Fibroblast of skin of right biceps (primary cell): ENCODE measurements around the gene TRPM1.

Source experiments
- DNase-seq: peaks from one replicate; pipeline ENCODE4 v3.0.0-alpha.2; 2013

The TRPM1 gene

GRCh38 chr15:31013863-31014607 is 87.5 kb downstream of the TRPM1 start:
- no peak for DNase-seq

- DNase-seq, result no peak
These were observed 89.1 kb downstream of the TRPM1 start for GRCh38 chr15:31012455-31012854.

GRCh38 chr15:31010036-31010435 is 91.5 kb downstream of the TRPM1 start:
- no peak for DNase-seq

- DNase-seq, result no peak
These were observed 95.9 kb downstream of the TRPM1 start for GRCh38 chr15:31005660-31006059.

GRCh38 chr15:31004220-31004733 is 97.2 kb downstream of the TRPM1 start:
- DNase-seq, result peak; percentile 55

GRCh38 chr15:31001702-31002101 is 99.8 kb downstream of the TRPM1 start:
- peak; percentile 9 for DNase-seq

- no peak for DNase-seq
These were observed 101.8 kb downstream of the TRPM1 start for GRCh38 chr15:30999729-31000128.

GRCh38 chr15:30997270-30997669 is 104.3 kb downstream of the TRPM1 start:
- DNase-seq, result no peak

GRCh38 chr15:30992249-30992864 is 109.2 kb downstream of the TRPM1 start:
- DNase-seq, result no peak

- peak; percentile 83 for DNase-seq
These were observed 110.0 kb downstream of the TRPM1 start, which contains the start of gene MTMR10 for GRCh38 chr15:30991255-30992235. Gene MTMR10, minus strand, starts transcription at chr15:30991628. Its CDS starts 122 bp downstream, at chr15:30991506.

- DNase-seq, result peak; percentile 15
These were observed 110.9 kb downstream of the TRPM1 start for GRCh38 chr15:30990446-30991254.

- no peak for DNase-seq
These were observed 111.5 kb downstream of the TRPM1 start for GRCh38 chr15:30990036-30990435.

- peak; percentile 19 for DNase-seq
These were observed 116.4 kb downstream of the TRPM1 start for GRCh38 chr15:30985081-30985531.

- no peak for DNase-seq
These were observed 117.0 kb downstream of the TRPM1 start for GRCh38 chr15:30984542-30984941.

GRCh38 chr15:30984118-30984517 is 117.4 kb downstream of the TRPM1 start:
- no peak for DNase-seq

- no peak for DNase-seq
These were observed 122.1 kb downstream of the TRPM1 start for GRCh38 chr15:30979457-30979856.

GRCh38 chr15:30978328-30978727 is 123.2 kb downstream of the TRPM1 start:
- DNase-seq, result no peak

GRCh38 chr15:30974112-30974511 is 127.4 kb downstream of the TRPM1 start:
- no peak for DNase-seq

GRCh38 chr15:30973379-30973778 is 128.1 kb downstream of the TRPM1 start:
- no peak for DNase-seq

GRCh38 chr15:30969724-30970123 is 131.8 kb downstream of the TRPM1 start:
- no peak for DNase-seq

- no peak for DNase-seq
These were observed 137.8 kb downstream of the TRPM1 start for GRCh38 chr15:30963681-30964080.

GRCh38 chr15:30962659-30963058 is 138.9 kb downstream of the TRPM1 start:
- no peak for DNase-seq
